COLO668 (cell line): ENCODE results near the gene LCN15.
"Not testable (repeated sequence)": the region's sequence is repeated elsewhere in the genome, so short reads cannot be mapped to it uniquely, and the experiment has no call there.

Source experiments
- DNase-seq: peaks from one replicate; lab custom pipeline; 2025; ENCODE audit not compliant: unreplicated experiment; lab: John Stamatoyannopoulos, UW

LCN15 gene

DNA sequence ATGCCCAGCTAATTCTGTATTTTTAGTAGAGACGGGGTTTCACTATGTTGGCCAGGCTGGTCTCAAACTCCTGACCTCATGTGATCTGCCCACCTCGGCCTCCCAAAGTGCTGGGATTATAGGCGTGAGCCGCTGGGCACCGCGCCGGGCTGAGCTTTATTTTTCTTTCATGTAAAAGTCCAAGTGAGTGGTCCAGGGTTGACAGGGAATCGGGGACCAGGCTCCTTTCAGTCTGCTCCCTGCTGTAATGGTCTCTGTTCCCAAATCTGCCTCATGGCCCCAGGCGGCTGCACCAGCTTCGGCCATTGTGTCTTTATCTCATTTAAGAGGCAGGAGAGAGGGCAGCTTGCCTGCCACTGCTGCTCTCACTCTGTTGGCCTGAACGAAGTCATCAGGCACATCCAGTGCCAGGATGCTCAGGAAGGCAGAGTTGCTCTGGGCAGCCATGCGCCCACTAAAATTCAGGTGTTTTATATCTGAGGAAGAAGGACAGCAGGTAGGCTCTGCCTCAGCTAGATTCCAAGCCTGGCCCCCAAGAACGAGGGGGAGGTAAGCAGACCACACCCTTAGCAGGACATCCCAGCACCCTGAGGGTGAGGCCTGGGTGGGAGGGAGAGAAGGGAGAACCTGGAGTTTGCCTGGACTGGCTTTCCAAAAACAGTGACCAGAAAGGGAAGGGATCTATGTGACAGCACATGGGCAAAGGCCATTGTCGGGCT is 30.1 kb upstream of the LCN15 start:
- DNase-seq = no peak

DNA sequence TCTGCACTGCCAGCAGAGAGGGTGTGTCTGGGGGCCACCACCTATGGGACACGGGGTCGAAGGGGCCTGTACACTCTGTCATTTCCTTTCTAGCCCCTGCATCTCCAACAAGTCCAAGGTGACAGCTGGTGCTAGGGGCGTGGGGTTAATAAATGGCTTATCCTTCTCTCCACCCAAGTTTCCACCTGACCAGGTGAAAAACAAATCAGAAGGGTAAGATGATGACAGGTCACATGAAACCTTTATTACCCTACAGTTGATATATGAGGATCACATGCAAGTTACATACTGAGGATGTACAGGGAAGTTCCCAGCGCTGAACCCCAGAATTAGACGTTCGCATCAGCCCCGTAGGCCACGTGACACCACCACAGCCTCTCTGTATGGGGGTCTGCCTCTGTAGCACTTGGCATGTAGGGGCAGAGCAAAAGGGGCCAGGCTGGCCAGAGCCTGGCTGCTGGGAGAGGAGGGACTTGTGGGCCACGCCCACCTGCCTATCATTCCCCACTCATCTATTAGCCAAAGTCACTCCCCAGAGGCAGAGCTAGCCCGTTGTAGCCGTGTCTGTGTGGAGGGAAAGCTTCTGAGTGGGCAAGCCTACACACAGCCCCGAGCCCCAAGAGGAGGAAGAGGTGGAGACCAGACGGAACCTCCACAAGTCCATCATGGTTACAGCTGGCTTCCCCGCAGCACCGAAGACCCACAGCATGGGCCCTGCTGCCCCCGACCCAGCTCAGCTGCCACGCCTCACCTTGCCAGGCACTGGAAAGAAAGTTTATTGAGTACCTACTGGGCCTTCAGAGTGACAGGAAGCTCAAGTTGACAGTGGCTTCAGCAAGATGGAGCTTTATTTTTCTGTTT is 29.0 kb upstream of the LCN15 start:
- DNase-seq = peak; percentile 23

DNA sequence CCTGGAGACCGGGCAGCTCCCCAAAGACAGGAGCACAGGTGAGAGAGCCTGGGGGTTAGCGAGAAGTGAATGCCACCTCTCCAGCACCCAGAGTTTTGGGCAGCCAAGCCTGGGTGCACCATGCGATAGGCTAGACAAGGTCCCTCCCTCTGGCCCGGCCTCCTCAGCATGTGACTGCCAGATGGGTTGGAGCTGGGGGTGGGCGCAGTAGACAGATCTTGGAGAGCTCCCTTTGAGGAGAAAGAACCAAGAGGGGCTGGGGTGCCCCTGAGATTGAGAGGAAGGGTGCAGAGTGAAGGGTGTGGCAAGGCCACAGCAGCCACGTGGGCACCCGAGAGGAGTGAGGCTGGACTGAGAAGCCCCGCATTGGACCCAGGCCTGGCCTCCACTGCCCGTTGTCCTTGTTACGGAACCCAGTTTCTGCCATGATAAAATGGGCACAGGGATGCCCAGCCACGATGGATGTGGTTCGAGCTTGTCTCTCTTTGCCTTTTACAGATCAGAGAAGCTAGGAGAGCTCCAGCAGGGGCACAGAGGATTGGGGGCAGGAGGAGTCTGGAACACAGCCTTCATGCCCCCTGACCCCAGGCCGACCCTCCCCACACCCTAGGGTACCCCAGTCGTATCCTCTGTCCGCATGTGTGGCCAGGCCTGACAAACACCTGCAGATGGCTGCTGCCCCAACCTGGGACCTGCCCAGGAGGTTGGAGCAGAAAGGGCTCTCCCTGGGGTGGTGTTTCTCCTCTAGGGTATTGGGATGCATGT is 28.2 kb upstream of the LCN15 start:
- no peak for DNase-seq

DNA sequence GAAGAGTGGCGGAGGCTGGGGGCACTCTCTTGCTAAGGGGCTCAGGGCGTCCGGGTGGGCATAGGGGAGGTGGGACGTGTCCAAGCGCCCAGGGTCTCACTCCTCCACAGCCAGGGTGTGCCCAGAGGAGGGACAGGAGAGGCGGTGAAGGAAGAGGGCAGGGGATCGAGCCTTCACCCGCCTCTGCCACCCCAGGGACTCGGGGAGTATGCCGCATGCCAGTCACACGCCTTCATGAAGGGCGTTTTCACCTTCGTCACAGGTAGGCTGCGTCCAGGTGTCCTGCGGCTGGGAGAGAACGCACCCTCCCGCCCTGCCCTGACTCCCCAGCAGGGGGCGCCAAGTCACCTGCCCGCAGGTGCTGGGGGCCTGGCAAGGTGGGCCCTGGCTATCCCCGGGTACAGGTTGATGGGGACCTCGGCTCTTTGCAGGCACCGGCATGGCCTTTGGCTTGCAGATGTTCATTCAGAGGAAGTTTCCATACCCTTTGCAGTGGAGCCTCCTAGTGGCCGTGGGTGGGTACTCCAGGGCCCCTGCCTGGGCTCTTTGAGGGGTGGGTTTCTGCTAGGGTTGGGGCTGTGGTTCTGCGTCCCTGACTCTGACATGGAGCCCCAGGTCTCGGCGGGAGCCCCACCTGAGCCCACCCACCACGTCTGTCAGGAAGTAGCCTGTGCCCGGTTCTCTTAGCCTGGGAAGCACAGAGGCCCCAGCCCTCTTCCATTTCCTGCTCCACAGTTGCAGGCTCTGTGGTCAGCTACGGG is 27.4 kb upstream of the LCN15 start:
- peak; percentile 81 for DNase-seq

DNA sequence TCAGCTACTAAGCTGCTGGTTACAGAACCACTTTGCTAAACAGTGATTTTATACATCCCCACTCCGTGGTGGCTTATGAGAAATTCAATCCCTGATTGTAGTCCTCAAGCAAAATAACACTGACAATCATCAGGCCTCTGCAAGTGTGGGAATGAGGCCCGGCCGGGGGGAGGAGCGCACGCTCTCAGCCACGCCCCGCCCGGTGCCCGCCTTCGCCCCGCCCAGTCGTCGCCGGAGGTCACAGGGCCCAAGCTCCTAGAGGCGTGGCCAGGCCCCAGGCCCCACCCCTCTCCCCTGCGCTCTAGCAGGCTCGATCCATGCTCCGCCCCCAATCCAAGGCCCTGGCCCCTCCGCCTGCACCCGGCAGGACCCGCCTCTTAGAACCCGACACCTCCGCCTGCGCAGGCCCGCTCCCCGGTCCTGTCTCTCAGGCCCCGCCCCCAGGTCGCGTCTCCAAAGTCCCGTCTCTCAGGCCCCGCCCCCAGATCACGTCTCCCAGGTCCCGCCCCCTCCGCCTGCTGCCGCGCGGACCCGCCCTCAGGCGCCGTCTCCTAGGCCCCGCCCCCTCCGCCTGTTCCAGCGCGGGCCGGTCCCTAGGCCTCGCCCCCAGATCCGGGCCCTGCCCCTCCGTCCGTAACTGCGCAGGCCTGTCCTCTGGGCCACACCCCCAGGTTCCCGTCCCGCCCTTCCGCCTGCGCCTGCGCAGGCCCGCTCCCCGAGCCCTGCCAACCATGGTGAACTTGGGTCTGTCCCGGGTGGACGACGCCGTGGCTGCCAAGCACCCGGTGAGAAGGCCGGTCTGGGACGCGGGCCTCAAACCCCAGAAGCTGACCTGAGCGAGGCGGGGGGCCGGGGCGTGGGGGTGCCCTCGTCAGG is 26.6 kb upstream of the LCN15 start, which contains the start of gene TMEM141:
Gene TMEM141 (plus strand): TSS at position 705 of the 876 bp plus-strand sequence. CDS start 27 bp downstream, at position 732.
- peak; percentile 100 for DNase-seq

DNA sequence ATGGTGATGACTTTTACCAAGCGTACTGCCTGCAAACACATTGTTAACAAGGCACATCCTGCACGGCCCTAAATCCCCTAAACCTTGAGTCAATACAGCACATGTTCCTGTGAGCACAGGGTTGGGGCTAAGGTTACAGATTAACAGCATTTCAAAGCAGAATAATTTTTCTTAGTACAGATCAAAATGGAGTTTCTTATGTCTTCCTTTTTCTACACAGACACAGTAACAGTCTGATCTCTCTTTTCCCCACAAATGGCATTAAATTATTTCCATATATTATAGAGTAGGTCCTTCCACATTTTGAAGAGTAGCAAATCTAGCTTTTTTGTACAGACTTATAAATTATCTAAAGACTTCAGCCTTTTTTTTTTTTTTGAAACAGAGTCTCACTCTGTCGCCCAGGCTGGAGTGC is 25.2 kb upstream of the LCN15 start:
- DNase-seq = no peak

DNA sequence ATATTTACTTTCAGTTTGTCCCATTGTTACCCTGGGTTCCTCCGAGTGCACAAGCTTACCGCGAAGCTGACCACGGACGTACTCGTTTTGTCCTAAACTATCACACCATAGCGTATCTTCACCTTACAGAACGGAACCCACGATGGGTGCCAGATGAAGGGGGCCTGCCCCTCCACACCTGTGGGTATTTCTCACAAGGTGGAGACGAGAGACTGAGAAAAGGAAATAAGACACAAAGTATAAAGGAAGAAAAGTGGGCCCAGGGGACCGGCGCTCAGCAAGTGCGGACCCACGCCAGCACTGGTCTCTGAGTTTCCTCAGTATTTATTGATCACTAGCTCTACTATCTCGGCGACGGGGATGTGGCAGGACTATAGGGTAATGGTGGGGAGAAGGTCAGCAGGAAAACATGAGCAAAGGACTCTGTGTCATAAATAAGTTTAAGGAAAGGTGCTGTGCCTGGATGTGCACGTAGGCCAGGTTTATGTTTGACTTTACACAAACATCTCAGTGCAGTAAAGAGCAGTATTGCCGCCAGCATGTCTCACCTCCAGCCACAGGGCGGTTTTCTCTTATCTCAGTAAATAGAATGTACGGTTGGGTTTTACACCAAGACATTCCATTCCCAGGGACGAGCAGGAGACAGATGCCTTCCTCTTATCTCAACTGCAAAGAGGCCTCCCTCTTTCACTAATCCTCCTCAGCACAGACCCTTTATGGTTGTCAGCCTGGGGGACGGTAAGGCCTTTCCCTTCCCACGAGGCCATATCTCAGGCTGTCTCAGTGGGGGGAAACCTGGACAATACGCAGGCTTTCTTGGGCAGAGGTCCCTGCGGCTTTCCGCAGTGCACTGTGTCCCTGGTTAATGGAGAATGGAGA is 24.6 kb upstream of the LCN15 start:
- peak; percentile 35 for DNase-seq

DNA sequence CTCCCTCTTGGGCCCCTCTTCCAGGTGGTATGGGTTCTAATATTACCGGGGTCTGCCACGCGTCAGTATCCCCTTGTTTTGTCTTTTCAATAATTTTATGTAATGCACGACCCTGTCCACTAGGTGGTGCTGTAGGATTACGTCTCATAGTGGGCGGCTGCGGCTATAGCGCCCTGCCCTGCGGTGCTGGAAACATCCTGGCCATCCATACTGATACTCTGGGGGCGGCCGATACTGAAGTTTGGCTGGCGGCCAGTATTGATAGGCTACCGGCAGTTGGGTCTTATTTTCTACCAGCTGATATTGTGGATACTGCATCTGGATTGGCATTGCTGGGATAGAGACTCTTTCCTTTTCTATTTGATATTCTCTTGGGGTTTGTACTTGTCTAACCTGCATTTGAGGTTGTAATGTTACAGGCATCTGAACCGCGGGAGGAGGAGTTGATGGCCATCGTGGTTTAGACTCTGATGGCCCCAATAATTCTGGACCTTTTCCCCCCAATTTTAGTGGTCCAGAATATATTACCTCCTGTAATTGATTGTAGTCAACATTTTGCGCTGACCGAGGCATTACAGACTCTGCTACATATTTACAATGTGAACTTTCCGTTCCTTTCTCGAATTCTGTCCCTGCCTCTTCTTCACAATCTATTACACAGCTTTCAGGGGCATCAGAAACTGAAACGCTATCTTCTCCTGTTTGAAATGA is 23.5 kb upstream of the LCN15 start:
- DNase-seq = peak; percentile 78

DNA sequence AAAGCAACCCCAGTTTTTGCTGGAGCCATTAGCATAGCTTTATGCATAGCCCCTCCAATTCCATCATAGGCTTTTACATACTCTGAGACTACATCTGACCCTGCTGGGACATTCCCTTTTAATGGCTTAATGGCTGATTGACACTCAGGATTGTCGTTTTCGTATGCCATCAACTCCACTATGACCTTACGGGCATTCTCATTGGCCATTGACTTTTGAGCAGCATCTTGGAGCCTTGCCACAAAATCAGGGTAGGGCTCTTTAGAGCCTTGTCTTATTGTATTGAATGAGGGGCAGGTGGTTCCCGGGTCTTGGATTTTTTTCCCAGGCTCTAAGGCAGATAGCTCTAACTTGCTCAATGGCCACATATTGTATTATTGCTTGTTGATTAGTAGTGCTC is 22.7 kb upstream of the LCN15 start:
- DNase-seq = not testable (repeated sequence)

DNA sequence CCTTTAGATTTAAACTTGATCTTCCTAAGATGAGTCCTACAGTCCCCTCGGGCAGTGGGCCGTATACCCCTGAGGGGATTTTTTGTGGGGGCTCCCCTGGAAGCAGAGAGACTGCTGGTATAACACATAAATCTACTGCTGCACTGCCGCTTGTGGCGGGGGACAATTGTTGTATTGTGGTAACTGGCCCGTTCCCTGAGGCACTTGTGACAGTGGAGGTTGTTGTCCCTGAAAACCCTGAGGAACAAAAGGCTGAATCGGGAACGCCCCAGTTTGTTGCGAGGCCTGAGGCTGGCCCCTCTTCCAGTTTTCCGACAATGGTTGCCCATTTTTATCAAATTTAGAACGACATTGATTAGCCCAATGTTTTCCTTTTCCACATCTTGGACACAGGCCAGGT is 22.1 kb upstream of the LCN15 start:
- DNase-seq = no peak

DNA sequence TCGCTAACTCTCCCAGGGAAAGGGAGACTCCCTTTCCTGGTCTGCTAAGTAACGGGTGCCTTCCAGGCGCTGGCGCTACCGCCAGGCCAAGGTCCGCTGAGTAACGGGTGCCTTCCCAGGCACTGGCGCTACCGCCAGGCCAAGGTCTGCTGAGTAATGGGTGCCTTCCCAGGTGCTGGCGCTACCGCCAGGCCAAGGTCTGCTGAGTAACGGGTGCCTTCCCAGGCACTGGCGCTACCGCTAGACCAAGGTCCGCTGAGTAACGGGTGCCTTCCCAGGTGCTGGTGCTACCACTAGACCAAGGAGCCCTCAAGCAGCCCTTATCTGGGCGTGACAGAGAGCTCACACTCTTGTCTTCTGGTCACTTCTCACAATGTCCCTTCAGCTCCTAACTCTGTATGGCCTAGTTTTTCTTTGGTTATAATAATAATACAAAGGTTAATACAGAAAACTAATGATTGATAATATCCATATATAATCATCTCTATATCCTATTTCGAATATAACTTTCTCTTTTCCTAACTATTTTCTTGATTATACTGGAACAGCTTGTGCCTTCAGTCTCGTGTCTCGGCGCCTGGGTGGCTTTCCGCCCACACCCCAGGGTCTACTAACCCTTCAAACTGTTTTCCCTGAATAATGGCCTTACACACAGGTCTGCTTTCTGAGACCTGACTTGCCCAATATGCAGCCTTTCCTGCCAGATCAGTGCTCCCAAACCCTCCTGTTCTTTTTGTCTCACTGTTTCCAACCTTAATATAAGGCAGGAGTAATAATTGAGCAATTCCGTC is 21.4 kb upstream of the LCN15 start:
- not testable (repeated sequence) for DNase-seq

DNA sequence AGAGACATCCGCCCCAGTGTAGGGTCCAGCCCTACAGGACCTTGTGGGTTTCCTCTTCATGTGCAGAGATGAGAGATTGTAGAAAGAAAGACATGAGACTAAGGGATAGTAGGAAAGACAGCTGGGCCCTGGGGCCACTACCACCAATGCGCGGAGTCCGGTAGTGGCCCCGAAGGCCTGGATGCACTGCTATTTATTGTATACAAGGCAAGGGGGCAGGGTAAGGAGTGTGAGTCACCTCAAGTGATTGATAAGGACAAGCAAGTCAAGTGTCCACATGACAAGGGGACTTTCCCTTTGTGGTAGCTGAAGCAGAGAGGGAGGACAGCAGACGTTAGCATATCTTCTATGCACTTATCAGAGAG is 20.7 kb upstream of the LCN15 start:
- no peak for DNase-seq

DNA sequence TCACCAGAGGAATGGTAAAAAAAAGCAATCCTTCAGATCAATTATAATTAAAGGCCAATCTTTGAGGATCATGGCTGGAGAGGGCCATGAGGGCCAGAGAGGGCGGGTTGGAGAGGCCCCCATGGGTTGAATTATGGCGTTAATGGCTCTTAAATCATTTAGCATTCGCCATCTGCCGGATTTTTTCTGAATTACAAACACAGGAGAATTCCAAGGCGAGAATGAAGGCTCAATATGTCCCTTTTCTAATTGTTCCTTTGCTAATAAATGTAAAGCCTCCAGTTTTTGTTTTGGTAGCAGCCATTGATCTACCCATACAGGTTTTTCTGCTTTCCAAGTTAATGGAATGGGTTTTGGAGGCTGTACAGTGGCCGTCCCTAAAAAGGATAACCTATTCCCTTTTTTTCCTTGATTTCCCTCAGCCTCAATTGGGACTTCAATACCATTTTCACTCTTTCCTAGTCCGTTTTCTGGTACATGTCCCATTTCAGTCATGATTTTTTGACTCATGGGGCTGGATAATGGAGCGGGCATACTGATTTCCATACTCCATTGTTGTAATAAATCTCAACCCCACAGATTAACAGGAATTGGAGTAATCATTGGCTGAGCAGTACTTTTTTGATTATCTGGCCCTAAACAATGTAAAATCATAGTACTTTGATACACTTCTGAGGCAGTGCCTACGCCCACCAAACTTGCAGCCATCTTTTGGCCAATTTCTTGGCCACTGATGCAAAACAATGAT is 20.1 kb upstream of the LCN15 start:
- peak; percentile 35 for DNase-seq

DNA sequence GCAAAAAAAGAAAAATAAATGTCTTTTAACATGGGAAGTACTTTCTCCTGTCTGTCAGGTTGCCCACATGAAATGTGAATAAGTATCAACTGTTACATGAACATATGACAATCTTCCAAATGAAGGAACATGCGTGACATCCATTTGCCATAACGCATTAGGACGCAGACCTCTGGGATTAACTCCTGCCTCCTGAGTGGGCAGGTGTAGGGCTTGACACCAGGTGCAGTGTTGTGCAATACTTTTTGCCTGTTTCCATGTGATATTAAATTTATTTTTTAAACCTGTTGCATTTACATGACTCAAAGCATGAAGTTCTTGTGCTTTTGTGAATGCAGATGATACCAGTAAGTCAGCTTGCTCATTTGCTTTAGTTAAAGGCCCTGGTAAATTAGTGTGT is 18.1 kb upstream of the LCN15 start:
- no peak for DNase-seq

DNA sequence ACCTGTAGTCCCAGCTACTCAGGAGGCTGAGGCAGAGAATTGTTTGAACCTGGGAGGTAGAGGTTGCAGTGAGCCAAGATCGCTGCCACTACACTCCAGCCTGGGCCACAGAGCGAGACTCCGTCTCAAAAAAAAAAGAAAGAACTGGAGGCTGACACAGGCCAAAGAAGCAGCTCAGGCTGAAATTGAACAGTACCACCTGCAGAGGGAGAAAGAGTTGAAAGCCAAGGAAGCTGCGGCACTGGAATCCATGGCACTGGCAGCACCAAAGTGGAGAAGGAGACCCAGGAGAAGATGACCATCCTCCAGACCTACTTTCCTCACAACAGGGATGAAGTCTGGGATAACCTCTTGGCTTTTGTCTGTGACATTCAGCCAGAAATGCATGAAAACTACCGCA is 15.5 kb upstream of the LCN15 start:
- DNase-seq = no peak

DNA sequence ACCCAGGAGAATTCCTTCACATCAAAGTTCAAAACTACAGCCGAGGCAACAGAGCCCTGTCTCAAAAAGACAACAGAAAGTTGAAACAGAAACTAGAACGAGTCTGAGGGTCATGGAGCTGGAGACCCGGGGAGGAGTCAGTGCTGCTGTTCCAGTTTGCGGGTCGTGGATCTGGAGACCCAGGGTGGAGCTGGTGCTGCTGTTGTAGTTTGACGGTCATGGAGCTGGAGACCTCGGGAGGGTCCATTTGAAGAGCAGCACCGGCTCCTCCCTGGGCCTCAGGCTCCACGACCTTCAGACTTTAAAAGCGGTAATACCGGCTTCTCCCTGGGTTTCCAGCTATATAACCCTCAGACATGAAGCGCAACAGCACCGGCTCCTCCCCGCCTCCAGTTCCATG is 13.0 kb upstream of the LCN15 start:
- DNase-seq = no peak

DNA sequence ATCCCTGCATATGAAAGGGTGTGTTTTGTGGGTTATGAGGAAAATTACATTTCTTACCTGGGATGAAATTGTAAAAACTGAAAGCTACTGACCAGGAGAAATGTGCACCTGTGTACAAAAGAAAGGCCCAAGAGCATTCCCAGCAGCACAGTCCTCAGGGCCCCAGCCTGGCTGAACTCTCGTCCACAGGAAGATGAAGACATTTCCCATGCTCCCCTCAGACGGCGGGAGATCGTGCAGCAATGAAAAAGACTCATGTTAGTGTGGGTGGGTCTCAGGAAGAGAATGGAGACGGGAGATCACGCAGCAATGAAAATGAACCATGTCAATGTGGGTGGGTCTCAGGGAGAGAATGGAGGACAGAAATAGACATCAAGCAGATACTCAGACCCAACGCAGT is 12.6 kb upstream of the LCN15 start:
- no peak for DNase-seq
